HepG2 (cell line): ENCODE measurements around the gene DEPDC5. TPM values are rescaled to one million over a fixed set of nuclear protein-coding genes. Genes with fewer than 3 reads are reported as not detected.

Experiments
- ATAC-seq: fragments of 200-7000 bp; cut with Tn5 transposase; 3 replicates; pipeline ENCODE4 v1.9.1; 2020; ENCODE audit warnings: mild to moderate bottlenecking, moderate library complexity
- BruUV-seq: library from RNA; stranded (reverse); fragments of 400-500 nt; replicated peaks from 2 replicates; lab custom pipeline; 2021; lab: Mats Ljungman, UMichigan
- CTCF ChIA-PET: fragments of 300-600 bp; formaldehyde crosslinking; extraction: SDS; loops from one replicate; lab custom pipeline; 2021; ENCODE audit warnings: low total read pairs, inconsistent platforms, low intra/inter-chr PET ratio; lab: Yijun Ruan, JAX
- POLR2A ChIA-PET: fragments of 350-600 bp; sonication (Branson Sonifier 250); formaldehyde crosslinking; loops from one replicate; lab custom pipeline; 2020; ENCODE audit warnings: antibody characterized with exemption, inconsistent platforms; lab: Yijun Ruan, JAX
- DNase-seq: peaks from one replicate; pipeline ENCODE4 v3.0.0-alpha.2; 2015; ENCODE audit warnings: low spot score
- FAIRE-seq: peaks from 3 replicates; lab custom pipeline; 2011; peaks lifted over from hg19 to GRCh38; lab: Jason Lieb, UNC
- H2AFZ ChIP-seq: one replicate; pipeline ENCODE4 v1.6.1; 2011; ENCODE audit warnings: low read length, inconsistent platforms
- H3K27ac ChIP-seq: fragments of 300-600 bp; 3 replicates; pipeline ENCODE4 v1.8.0; 2011; ENCODE audit warnings: mixed run types, mild to moderate bottlenecking, mixed read lengths, low read length, inconsistent platforms; ENCODE audit not compliant: insufficient read depth; ENCODE audit errors: extremely low read length
- H3K27me3 ChIP-seq, 2 experiments: fragments of 200-600 bp in 1 of 2; 2 replicates in 1 of 2; 3 replicates in 1 of 2; pipeline versions ENCODE4 v1.6.0 to v1.8.0; 2011; ENCODE audit warnings: low read length in 2 of 2, mild to moderate bottlenecking in 2 of 2, moderate library complexity in 2 of 2, inconsistent platforms in 1 of 2; ENCODE audit not compliant: insufficient read depth in 2 of 2, control insufficient read depth in 1 of 2
- H3K36me3 ChIP-seq, 2 experiments: fragments of 200-600 bp in 1 of 2; replicated peaks in 1 of 2; 2 replicates in 1 of 2; 3 replicates in 1 of 2; pipeline versions ENCODE4 v1.5.1 to v1.8.0; 2011; ENCODE audit warnings: low read length in 2 of 2, inconsistent platforms in 1 of 2; ENCODE audit not compliant: insufficient read depth in 2 of 2, control insufficient read depth in 1 of 2
- H3K4me1 ChIP-seq: 2 replicates; pipeline ENCODE4 v1.5.1; 2012; ENCODE audit warnings: low read length, inconsistent platforms; ENCODE audit not compliant: insufficient read depth
- H3K4me2 ChIP-seq: 2 replicates; pipeline ENCODE4 v1.6.0; 2011; ENCODE audit warnings: low read depth, low read length, inconsistent platforms
- H3K4me3 ChIP-seq, 3 experiments: fragments of 200-600 bp in 1 of 3; sonication (generic), shearing (Covaris generic) in 1 of 3; replicated peaks in 1 of 3; 2 replicates each; pipeline ENCODE4 v1.5.1; 2011 to 2016; ENCODE audit warnings: low read length in 3 of 3, inconsistent platforms in 2 of 3, low read depth in 2 of 3, mild to moderate bottlenecking in 2 of 3, control low read depth in 1 of 3, mixed read lengths in 1 of 3; ENCODE audit not compliant: insufficient read depth in 1 of 3
- H3K79me2 ChIP-seq: one replicate; pipeline ENCODE4 v1.6.1; 2011; ENCODE audit warnings: low read length, inconsistent platforms; ENCODE audit not compliant: insufficient read depth
- H3K9ac ChIP-seq: 2 replicates; pipeline ENCODE4 v1.6.0; 2011; ENCODE audit warnings: mild to moderate bottlenecking, low read depth, low read length, inconsistent platforms; ENCODE audit not compliant: insufficient read depth
- H3K9me3 ChIP-seq: 2 replicates; pipeline ENCODE4 v1.5.1; 2012; ENCODE audit warnings: mild to moderate bottlenecking, low read length
- H4K20me1 ChIP-seq: 2 replicates; pipeline ENCODE4 v1.6.0; 2011; ENCODE audit warnings: inconsistent platforms, mild to moderate bottlenecking, low read length, moderate library complexity; ENCODE audit not compliant: insufficient read depth
- CREB1 ChIP-seq, 2 experiments: fragments of 450-650 bp in 1 of 2; IDR thresholded peaks; 2 replicates each; pipeline ENCODE4 v1.6.1; 2016 to 2017; ENCODE audit warnings: control low read depth in 1 of 2, mild to moderate bottlenecking in 1 of 2, missing compliant biosample characterization in 1 of 2, missing genetic modification characterization in 1 of 2
- MAFK ChIP-seq, 2 experiments: IDR thresholded peaks in 1 of 2; conservative IDR thresholded peaks in 1 of 2; 2 replicates each; pipeline ENCODE4 v1.6.1; 2011; ENCODE audit warnings: improper control_type of control experiment in 2 of 2, low read length in 2 of 2
- MYPOP ChIP-seq: sonication (generic); formaldehyde crosslinking; IDR thresholded peaks from 2 replicates; pipeline ENCODE4 v1.8.1; 2023; ENCODE audit warnings: mild to moderate bottlenecking, moderate library complexity, missing genetic modification reagents
- SMARCE1 ChIP-seq: fragments of 450-650 bp; IDR thresholded peaks from 2 replicates; pipeline ENCODE4 v1.6.1; 2017; ENCODE audit warnings: borderline replicate concordance
- SOX6 ChIP-seq, 2 experiments: fragments of 450-650 bp in 1 of 2; sonication (generic) in 1 of 2; formaldehyde crosslinking in 1 of 2; IDR thresholded peaks; 2 replicates each; pipeline versions ENCODE4 v1.4.0 to v1.6.1; 2017 to 2020; ENCODE audit warnings: antibody characterized with exemption in 1 of 2, mild to moderate bottlenecking in 1 of 2, missing genetic modification reagents in 1 of 2
- ZBED4 ChIP-seq: sonication (generic); formaldehyde crosslinking; IDR thresholded peaks from 2 replicates; pipeline ENCODE4 v1.4.0; 2020; ENCODE audit warnings: missing genetic modification reagents, borderline replicate concordance
- ZBTB43 ChIP-seq: sonication (generic); formaldehyde crosslinking; conservative IDR thresholded peaks from 2 replicates; pipeline ENCODE4 v1.4.0; 2020; ENCODE audit warnings: missing genetic modification reagents
- ZBTB7B ChIP-seq: sonication (generic); formaldehyde crosslinking; IDR thresholded peaks from 2 replicates; pipeline ENCODE4 v1.4.0; 2020; ENCODE audit warnings: missing genetic modification reagents
- ZIK1 ChIP-seq: sonication (generic); formaldehyde crosslinking; IDR thresholded peaks from 2 replicates; pipeline ENCODE4 v1.5.0; 2020; ENCODE audit warnings: mild to moderate bottlenecking, low read depth, missing genetic modification reagents, borderline replicate concordance
- ZNF121 ChIP-seq: sonication (generic); formaldehyde crosslinking; IDR thresholded peaks from 2 replicates; pipeline ENCODE4 v1.5.0; 2020; ENCODE audit warnings: mild to moderate bottlenecking, missing genetic modification reagents
- ZNF512B ChIP-seq: sonication (generic); formaldehyde crosslinking; IDR thresholded peaks from 2 replicates; pipeline ENCODE4 v1.5.1; 2020; ENCODE audit warnings: missing genetic modification reagents, mild to moderate bottlenecking, borderline replicate concordance
- ZNF589 ChIP-seq: sonication (generic); formaldehyde crosslinking; conservative IDR thresholded peaks from 2 replicates; pipeline ENCODE4 v1.8.0; 2022; ENCODE audit warnings: mild to moderate bottlenecking, moderate library complexity, missing genetic modification reagents
- WGBS: methylation state at CpG from one replicate; pipeline ENCODE4 v1.1.6; 2017; ENCODE audit warnings: low lambda C conversion rate; 5-methylcytosine and 5-hydroxymethylcytosine counted together
- in situ Hi-C: cut with HindIII; loops from 2 replicates; pipeline ENCODE4 v1.10.0; 2017; ENCODE audit warnings: low pct_unique_long_range_greater_than_20kb; ENCODE audit not compliant: extremely low pct_ligation_motif_present
- intact Hi-C: fragments of 100-400 bp; cut with micrococcal nuclease; formaldehyde crosslinking; loops from one replicate; pipeline ENCODE4 v1.10.0; 2022; ENCODE audit not compliant: unreplicated experiment
- polyA plus RNA-seq, 8 experiments: library from polyadenylated mRNA; depleted of rRNA in 3 of 8; stranded (reverse) in 7 of 8; unstranded in 1 of 8; fragments of >200 nt; fragmentation: Illumina TruSeq in 4 of 8; extraction: Trizol in 4 of 8; gene quantifications; 2 replicates each; pipeline versions ENCODE4 v1.2.1 to v1.2.3, GENCODE V29; 2011 to 2016; ENCODE audit warnings: low read depth in 4 of 8, missing spikeins in 1 of 8, mixed read lengths in 1 of 8; ENCODE audit not compliant: insufficient read depth in 1 of 8
- total RNA-seq, 5 experiments: library from RNA; depleted of rRNA; stranded (reverse); fragments of >200 nt; fragmentation: Illumina TruSeq; extraction: Trizol; gene quantifications; 2 replicates each; pipeline ENCODE4 v1.2.3, GENCODE V29; 2016; ENCODE audit warnings: low read depth in 1 of 5

DEPDC5 gene
- total and polyA plus RNA-seq, 2 of the 13 experiments (the other 11 are each of a cell fraction or from before 2014, with no cell fraction given) = 9.8 to 12.4 TPM

GRCh38 chr22:31943978-31944699 is 190.3 kb downstream of the DEPDC5 start, which contains the start of gene YWHAH:
YWHAH (plus strand) TSS chr22:31944535; CDS start chr22:31944734, 199 bp downstream.
- Histone ChIP-seq H3K9ac (peak within 1 kb of the TSS; percentile 90), H3K79me2 (peaks cover 39% of the 10 kb centered on the region), H3K4me3 (peak within 1 kb of the TSS; percentile 61 to 94 (median 94)), H3K36me3 (peaks cover 0 to 1% of the 10 kb centered on the region in 2 experiments; a peak in 3 of 5 replicates), H3K27ac (peak within 1 kb of the TSS; percentile 86), H3K4me2 (peak within 1 kb of the TSS; percentile 94), H3K9me3 (no peaks in the 10 kb centered on the region), H3K4me1 (peaks cover 44% of the 10 kb centered on the region), H4K20me1 (peaks cover 4% of the 10 kb centered on the region; the same call in 1 of the 2 replicates), H3K27me3 (no peaks in the 10 kb centered on the region; a peak in 1 of 5 replicates), H2AFZ (no peak within 1 kb of the TSS)
- CTCF ChIA-PET = no interaction called here
- POLR2A ChIA-PET = interaction anchor here (1.0 to 2.2 kb wide), 3 partner anchors 10 to 129 kb away, joined by 4 to 10 read pairs (median 9); no protein-coding TSS in a partner anchor
- FAIRE-seq = no peak
- intact Hi-C loops = loop anchor here (1.0 kb wide), 1 partner anchor 283 kb away; no protein-coding TSS in a partner anchor
- DNase-seq = peak; percentile 88
- ATAC-seq = peak; percentile 81
- in situ Hi-C loops = loop anchor here (10.0 kb wide), 1 partner anchor 189 kb away; the partner anchor contains the start of genes DEPDC5 and PRR14L
- WGBS = 2% methylated on average over 13 of the region's 86 CpGs
- BruUV-seq = no TSS peak
- TF ChIP-seq ZNF589 (CRISPR knock-in tag) (no peak), CREB1 (IDR thresholded peaks at IDR 0.05) (peak; percentile 95), CREB1 (CRISPR knock-in tag; IDR thresholded peaks at IDR 0.05) (no peak), SOX6 (IDR thresholded peaks at IDR 0.05) (no peak), SOX6 (CRISPR knock-in tag; IDR thresholded peaks at IDR 0.05) (no peak), MAFK (conservative IDR thresholded peaks at IDR 0.05 in 1 of 2, IDR thresholded peaks at IDR 0.05 in 1 of 2; ENCODE audit: low read length in 2 of 2) (no peak), ZNF121 (CRISPR knock-in tag) (no peak), ZNF512B (CRISPR knock-in tag) (no peak), SMARCE1 (no peak), ZBTB43 (CRISPR knock-in tag) (0 out of 2 replicates have a peak, but pooled peaks have one; percentile 17), ZBED4 (CRISPR knock-in tag) (peak; percentile 46; the same call in 1 of the 2 replicates), MYPOP (CRISPR knock-in tag) (no peak), ZBTB7B (no peak), ZIK1 (CRISPR knock-in tag) (no peak)
